ENCODE measurements around the gene AKAP13. TPM values are rescaled to one million over a fixed set of nuclear protein-coding genes. Genes with fewer than 3 reads are reported as not detected.

The AKAP13 gene
- polyA plus RNA-seq, 2 of the 4 experiments (the other 2 are of a cell fraction), result 20.4 to 28.8 TPM

DNA sequence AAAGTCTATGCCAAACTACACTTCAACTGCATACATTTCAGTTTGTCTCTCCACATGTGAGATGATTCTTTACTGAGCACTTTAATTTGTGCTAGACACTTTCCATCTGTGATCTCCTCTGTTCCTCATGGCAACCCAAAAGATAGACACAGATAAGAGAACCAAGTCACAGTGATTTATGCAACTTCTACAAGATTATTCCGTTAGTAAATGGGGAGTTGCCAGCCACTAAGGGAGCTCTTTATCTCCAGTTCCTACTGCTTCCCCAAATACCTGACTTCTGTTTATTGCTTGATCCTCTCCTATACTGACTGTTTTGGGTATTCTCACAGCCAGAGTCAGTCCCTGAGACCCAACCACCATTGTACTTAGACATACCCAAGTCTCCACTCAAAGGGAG is 24.1 kb upstream of the AKAP13 start (continued):
- TF ChIP-seq, protein P1, sequence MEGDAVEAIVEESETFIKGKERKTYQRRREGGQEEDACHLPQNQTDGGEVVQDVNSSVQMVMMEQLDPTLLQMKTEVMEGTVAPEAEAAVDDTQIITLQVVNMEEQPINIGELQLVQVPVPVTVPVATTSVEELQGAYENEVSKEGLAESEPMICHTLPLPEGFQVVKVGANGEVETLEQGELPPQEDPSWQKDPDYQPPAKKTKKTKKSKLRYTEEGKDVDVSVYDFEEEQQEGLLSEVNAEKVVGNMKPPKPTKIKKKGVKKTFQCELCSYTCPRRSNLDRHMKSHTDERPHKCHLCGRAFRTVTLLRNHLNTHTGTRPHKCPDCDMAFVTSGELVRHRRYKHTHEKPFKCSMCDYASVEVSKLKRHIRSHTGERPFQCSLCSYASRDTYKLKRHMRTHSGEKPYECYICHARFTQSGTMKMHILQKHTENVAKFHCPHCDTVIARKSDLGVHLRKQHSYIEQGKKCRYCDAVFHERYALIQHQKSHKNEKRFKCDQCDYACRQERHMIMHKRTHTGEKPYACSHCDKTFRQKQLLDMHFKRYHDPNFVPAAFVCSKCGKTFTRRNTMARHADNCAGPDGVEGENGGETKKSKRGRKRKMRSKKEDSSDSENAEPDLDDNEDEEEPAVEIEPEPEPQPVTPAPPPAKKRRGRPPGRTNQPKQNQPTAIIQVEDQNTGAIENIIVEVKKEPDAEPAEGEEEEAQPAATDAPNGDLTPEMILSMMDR (IDR thresholded peaks at IDR 0.05), result no peak
- TF ChIP-seq, protein P2, sequence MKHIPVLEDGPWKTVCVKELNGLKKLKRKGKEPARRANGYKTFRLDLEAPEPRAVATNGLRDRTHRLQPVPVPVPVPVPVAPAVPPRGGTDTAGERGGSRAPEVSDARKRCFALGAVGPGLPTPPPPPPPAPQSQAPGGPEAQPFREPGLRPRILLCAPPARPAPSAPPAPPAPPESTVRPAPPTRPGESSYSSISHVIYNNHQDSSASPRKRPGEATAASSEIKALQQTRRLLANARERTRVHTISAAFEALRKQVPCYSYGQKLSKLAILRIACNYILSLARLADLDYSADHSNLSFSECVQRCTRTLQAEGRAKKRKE (CRISPR knock-in tag; IDR thresholded peaks at IDR 0.05; ENCODE audit: low read depth), result no peak
- no peak for TF ChIP-seq RARB (CRISPR knock-in tag; IDR thresholded peaks at IDR 0.05)

DNA sequence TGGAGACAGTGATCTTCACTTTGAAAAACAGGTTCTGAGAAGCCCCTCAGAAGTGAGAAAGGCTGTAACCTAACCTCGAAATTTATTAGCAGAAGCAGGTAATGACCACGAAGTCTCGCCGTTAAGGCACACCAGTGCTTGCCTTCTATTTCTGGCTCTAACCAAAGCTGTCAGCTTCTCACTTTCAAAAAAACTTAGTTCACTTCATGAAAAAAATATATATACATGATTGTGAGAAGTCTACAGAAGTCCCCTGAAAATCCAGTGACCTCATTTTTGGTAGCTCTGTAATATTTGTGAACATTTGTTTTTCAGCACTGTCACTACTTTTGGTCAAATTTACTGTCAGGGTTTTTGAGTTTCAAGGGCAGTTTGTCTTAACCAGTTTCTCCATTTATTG is 19.1 kb upstream of the AKAP13 start:
- DNase-seq (ENCODE audit: low read depth in 1 of 2, low spot score in 1 of 2), result no peak
- peak overlapping the region in 1 of 2 experiments; percentile 9; a peak in 2 of 6 replicates for H3K27ac ChIP-seq
- WGBS (ENCODE audit: missing lambda C conversion rate), result 91% methylated on average over 4 of the region's 4 CpGs
- H3K4me2 ChIP-seq, result no peak overlapping the region
- no peak overlapping the region for H3K4me3 ChIP-seq
- no peaks in the 10 kb centered on the region for H3K9me3 ChIP-seq
- no peak for ATAC-seq
- no peak for TF ChIP-seq ZC3H11A (IDR thresholded peaks at IDR 0.05)
- no peak for TF ChIP-seq HDAC2 (IDR thresholded peaks at IDR 0.05)
- TF ChIP-seq RFX5 (IDR thresholded peaks at IDR 0.05), result no peak
- TF ChIP-seq CBX8 (IDR thresholded peaks at IDR 0.05), result no peak
- no peak for TF ChIP-seq RARB (CRISPR knock-in tag; IDR thresholded peaks at IDR 0.05)
- TF ChIP-seq RNF2 (IDR thresholded peaks at IDR 0.05; ENCODE audit: borderline replicate concordance, low read depth), result no peak
- TF ChIP-seq JUN (IDR thresholded peaks at IDR 0.05), result no peak
- no peak for TF ChIP-seq NPAS2 (CRISPR knock-in tag; IDR thresholded peaks at IDR 0.05; ENCODE audit: borderline replicate concordance)
- no peak for TF ChIP-seq POLR2AphosphoS2 (conservative IDR thresholded peaks at IDR 0.05; ENCODE audit: low read length)
- TF ChIP-seq POLR2A (IDR thresholded peaks at IDR 0.05; ENCODE audit: low read length), result no peak
- TF ChIP-seq SREBF2 (IDR thresholded peaks at IDR 0.05), result no peak
- TF ChIP-seq PHF8 (IDR thresholded peaks at IDR 0.05; ENCODE audit: borderline replicate concordance, low read depth), result no peak
- no peak for TF ChIP-seq MAZ (IDR thresholded peaks at IDR 0.05; ENCODE audit: borderline replicate concordance, low read depth, low read length)
- TF ChIP-seq, protein P3, sequence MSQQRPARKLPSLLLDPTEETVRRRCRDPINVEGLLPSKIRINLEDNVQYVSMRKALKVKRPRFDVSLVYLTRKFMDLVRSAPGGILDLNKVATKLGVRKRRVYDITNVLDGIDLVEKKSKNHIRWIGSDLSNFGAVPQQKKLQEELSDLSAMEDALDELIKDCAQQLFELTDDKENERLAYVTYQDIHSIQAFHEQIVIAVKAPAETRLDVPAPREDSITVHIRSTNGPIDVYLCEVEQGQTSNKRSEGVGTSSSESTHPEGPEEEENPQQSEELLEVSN (IDR thresholded peaks at IDR 0.05; ENCODE audit: borderline replicate concordance, low read depth), result no peak
- no peak for TF ChIP-seq KDM1A (IDR thresholded peaks at IDR 0.05; ENCODE audit: low read depth)
- no peak for TF ChIP-seq HOXB5 (CRISPR knock-in tag; IDR thresholded peaks at IDR 0.05)
- TF ChIP-seq HOXA7 (CRISPR knock-in tag; IDR thresholded peaks at IDR 0.05), result no peak
- TF ChIP-seq MYC (IDR thresholded peaks at IDR 0.05; ENCODE audit: borderline replicate concordance, low read length), result no peak
- no peak for FAIRE-seq
- ChIA-PET CTCF (interaction anchor here (0.6 to 2.7 kb wide), 3 partner anchors 20 to 56 kb away, joined by 3 to 8 read pairs (median 3); partner anchors contain the start of gene AKAP13), POLR2A (interaction anchor here (2.7 kb wide), 1 partner anchor 19 kb away, joined by 10 read pairs; the partner anchor contains the start of gene AKAP13)
- peaks cover 22% of the 10 kb centered on the region for H3K4me1 ChIP-seq

DNA sequence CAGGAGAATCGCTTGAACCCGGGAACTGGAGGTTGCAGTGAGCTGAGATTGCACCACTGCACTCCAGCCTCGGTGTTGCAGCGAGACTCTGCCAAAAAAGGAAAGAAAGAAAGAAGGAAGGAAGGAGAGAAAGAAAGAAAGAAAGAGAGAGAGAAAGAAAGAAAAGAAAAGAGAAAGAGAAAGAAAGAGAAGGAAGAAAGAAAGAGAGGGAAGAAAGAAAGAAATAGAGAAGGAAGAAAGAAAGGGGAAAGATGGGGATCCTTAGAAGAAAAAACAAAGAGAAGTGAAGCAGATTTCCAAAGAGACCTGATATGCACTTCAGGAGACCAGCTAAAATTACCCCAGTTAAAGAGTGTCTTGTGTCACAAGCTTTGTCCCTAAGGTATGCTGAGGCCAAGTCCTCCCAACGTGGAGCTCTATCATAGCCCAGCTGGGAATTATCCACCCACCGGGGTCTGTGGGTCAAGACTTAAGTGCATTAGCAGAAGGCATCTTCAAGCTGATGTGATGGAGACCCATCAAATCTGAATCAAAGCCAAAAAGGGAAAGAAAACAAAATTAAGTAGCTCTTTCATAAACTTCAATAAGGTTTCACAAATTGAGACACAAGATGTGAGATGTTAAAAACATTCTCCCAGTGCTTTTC is 17.8 kb upstream of the AKAP13 start:
- H3K4me3 ChIP-seq, result no peak overlapping the region
- H3K27ac ChIP-seq, result no peak overlapping the region
- ATAC-seq (no peak), FAIRE-seq (no peak), DNase-seq (ENCODE audit: low read depth in 1 of 2, low spot score in 1 of 2) (no peak)
- CTCF ChIA-PET, result interaction anchor here (0.6 to 2.7 kb wide), 9 partner anchors 9 to 66 kb away, joined by 3 to 9 read pairs (median 6); partner anchors contain the start of gene AKAP13
- 92% methylated on average over 6 of the region's 6 CpGs for WGBS (ENCODE audit: missing lambda C conversion rate)
- no peaks in the 10 kb centered on the region for H3K9me3 ChIP-seq
- POLR2A ChIA-PET, result interaction anchor here (0.6 to 2.7 kb wide), 2 partner anchors 18 kb away, joined by 3 to 10 read pairs; partner anchors contain the start of gene AKAP13
- H3K4me1 ChIP-seq, result peaks cover 13% of the 10 kb centered on the region
- no peak overlapping the region for H3K4me2 ChIP-seq
- TF ChIP-seq, protein P4, sequence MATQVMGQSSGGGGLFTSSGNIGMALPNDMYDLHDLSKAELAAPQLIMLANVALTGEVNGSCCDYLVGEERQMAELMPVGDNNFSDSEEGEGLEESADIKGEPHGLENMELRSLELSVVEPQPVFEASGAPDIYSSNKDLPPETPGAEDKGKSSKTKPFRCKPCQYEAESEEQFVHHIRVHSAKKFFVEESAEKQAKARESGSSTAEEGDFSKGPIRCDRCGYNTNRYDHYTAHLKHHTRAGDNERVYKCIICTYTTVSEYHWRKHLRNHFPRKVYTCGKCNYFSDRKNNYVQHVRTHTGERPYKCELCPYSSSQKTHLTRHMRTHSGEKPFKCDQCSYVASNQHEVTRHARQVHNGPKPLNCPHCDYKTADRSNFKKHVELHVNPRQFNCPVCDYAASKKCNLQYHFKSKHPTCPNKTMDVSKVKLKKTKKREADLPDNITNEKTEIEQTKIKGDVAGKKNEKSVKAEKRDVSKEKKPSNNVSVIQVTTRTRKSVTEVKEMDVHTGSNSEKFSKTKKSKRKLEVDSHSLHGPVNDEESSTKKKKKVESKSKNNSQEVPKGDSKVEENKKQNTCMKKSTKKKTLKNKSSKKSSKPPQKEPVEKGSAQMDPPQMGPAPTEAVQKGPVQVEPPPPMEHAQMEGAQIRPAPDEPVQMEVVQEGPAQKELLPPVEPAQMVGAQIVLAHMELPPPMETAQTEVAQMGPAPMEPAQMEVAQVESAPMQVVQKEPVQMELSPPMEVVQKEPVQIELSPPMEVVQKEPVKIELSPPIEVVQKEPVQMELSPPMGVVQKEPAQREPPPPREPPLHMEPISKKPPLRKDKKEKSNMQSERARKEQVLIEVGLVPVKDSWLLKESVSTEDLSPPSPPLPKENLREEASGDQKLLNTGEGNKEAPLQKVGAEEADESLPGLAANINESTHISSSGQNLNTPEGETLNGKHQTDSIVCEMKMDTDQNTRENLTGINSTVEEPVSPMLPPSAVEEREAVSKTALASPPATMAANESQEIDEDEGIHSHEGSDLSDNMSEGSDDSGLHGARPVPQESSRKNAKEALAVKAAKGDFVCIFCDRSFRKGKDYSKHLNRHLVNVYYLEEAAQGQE (IDR thresholded peaks at IDR 0.05), result no peak
- TF ChIP-seq MAZ (IDR thresholded peaks at IDR 0.05; ENCODE audit: borderline replicate concordance, low read depth, low read length), result no peak
- no peak for TF ChIP-seq HOXB5 (CRISPR knock-in tag; IDR thresholded peaks at IDR 0.05)
- TF ChIP-seq, protein P5, sequence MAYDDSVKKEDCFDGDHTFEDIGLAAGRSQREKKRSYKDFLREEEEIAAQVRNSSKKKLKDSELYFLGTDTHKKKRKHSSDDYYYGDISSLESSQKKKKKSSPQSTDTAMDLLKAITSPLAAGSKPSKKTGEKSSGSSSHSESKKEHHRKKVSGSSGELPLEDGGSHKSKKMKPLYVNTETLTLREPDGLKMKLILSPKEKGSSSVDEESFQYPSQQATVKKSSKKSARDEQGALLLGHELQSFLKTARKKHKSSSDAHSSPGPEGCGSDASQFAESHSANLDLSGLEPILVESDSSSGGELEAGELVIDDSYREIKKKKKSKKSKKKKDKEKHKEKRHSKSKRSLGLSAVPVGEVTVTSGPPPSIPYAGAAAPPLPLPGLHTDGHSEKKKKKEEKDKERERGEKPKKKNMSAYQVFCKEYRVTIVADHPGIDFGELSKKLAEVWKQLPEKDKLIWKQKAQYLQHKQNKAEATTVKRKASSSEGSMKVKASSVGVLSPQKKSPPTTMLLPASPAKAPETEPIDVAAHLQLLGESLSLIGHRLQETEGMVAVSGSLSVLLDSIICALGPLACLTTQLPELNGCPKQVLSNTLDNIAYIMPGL (CRISPR knock-in tag; IDR thresholded peaks at IDR 0.05; ENCODE audit: borderline replicate concordance), result no peak
- no peak for TF ChIP-seq KDM1A (IDR thresholded peaks at IDR 0.05; ENCODE audit: low read depth)
- TF ChIP-seq FOSB (CRISPR knock-in tag; IDR thresholded peaks at IDR 0.05), result no peak
- no peak for TF ChIP-seq EHMT2 (IDR thresholded peaks at IDR 0.05; ENCODE audit: low read depth)
- no peak for TF ChIP-seq CBX8 (IDR thresholded peaks at IDR 0.05)
- TF ChIP-seq KDM5A (IDR thresholded peaks at IDR 0.05), result no peak
- no peak for TF ChIP-seq CEBPB (IDR thresholded peaks at IDR 0.05)
